HG03108 (cell line): ENCODE measurements around the gene CHIT1.

Source experiments
- ATAC-seq: cut with Tn5 transposase; IDR thresholded peaks from one replicate; pipeline ENCODE4 v1.9.1; 2021; ENCODE audit warnings: moderate library complexity; ENCODE audit not compliant: unreplicated experiment

CHIT1 gene

DNA sequence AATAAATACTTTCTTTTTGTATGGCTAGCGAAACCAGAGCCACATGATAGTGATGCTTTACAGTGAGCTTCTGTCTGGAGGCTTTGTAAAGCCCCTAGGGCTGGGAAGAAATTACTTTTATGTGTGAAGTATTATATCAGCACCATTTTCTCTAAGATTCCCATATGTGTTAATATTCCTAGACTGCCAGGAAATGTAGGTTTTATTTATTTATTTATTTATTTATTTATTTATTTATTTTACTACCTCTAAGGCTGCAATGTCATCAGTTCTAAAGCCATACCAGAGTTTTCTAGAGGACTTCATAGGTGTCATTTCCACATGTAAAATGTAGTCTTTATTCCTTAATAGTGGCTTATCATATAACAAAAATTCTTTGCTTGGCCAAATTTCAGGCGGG lies 38.5 kb downstream of the CHIT1 start:
- no peak for ATAC-seq

DNA sequence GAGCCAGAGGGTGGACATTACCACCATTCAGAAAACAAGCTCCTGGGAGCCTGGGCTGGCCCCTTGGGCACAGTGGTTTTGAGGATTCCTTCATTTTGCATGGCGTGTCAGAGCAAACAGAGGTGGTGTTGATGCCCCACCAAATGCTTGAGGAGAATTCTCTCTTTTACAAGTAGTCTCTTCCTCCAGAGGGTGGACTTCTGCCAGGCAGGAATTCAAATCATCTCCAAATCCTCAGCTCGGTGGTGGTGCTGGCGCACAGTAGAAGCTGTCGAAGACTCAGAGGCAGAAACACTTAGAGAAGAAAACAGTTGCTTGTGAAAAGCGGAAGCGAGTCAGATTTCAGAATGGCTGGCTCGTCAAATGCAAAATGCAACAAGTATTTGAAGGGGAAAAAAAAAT lies 39.5 kb downstream of the CHIT1 start:
- ATAC-seq: no peak

DNA sequence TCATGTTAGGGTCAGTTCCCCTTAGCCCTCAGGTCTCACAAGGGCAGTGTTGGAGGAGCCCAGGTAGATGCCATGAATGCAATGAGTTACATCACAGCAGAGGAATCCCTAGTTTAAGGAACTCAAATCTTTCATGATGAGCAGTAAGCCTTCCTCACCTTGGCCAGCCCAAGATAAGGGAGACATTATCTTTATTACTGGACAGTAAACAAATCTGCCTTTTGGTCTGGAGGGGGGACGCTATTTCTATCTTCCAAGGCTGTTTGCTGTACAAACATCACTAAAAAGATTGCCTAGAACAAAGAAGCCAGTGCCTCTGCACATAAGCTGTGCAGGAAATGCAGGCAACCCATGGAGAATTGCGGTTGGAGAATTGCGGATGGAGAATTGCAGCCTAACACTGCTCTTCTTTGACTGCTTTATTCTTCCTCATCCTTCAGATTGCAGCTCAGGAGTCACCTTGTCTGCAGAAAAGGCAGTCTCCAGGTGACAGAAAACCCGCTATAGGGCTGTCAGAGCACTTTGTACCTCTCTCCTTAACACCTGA lies 40.7 kb downstream of the CHIT1 start:
- ATAC-seq: no peak

DNA sequence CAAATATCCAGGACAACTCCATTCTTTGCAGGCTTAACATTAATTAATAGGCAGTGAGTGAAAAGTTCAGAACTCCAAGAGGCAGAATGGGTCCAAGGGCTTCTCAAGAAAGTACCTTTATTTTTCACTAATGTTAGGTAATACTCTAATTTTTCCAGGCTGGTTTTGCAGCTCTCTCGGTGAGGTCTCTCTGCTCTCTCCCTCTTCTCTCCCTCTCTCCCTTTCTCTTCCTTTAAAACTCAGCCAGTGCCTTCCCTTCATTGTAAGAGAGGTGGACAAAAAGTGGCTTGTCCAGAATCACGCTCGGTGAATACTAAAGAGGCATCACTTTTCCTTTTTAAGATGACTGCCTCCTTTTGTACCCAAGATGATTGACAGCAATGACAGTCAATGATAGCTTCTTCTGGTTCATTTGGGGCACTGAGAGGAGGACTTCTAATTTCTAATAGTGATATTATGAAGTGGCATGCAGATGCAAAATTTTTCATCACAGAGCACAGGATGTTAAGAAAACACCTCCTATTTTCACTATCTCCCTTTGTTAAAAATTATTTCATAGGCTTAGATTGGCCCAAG lies 41.7 kb downstream of the CHIT1 start:
- no peak for ATAC-seq

DNA sequence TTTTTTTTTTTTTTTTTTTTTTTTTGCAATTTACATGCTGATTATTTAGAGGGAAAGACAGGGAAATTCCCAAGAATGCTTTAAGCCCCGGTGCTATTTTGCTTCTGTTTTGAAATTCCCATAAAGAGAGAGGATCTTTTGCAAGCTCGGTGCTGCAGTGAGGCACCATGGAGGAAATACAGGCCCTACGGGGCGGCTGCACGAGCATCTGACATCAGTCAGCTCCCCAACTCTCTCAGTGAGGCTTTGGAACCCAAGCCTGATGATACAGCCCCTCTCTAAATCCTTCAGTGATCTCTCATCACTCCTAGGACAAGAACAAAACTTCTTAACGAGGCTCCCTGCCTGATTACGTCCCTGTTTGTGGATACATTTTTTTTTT lies 42.2 kb downstream of the CHIT1 start:
- ATAC-seq: no peak

DNA sequence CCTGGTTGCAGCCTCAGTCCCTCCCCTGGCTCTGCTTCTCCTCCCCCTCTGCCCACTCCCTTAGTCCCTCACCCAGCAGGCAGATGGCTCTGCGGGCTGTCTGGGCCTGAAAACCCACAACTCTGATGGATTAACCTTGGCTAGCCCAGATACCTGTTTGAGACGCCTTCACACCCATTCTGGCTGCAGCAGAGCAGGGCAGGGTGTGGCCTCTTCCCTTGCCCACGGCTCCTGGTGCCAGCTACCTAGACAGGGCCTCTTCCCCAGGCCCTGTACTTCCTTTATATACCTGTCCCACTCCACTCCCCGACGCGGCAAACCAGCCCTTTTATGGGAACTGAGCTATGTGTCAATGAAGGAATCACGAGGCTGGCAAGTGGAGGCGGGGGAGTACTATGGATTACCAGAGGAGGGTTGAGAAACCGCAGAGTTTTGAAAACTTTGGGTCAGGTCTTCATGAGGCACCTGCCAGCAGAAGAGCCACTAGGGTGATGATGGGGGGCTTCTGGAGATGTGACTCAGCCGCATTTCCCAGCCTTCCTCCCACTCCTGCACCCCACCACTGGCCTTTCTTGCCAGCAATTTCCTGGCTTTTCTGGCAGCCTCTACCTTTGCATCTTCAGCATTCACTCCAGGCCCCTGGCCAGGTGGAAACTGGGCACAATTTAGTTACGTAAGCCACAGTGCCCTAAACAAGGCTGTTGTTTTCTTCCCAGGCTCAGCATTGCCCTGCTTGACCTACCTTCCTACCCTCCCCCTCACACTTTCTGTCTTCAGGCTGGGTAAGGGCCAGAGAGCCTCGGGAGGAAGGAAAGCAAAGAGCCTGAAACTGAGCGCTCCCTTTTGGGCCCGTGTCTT lies 42.8 kb downstream of the CHIT1 start, which contains the start of gene CHI3L1:
Gene CHI3L1, minus strand, starts transcription at position 259 of the 858 bp plus-strand sequence. Its CDS starts 81 bp downstream, at position 178.
- no peak for ATAC-seq

DNA sequence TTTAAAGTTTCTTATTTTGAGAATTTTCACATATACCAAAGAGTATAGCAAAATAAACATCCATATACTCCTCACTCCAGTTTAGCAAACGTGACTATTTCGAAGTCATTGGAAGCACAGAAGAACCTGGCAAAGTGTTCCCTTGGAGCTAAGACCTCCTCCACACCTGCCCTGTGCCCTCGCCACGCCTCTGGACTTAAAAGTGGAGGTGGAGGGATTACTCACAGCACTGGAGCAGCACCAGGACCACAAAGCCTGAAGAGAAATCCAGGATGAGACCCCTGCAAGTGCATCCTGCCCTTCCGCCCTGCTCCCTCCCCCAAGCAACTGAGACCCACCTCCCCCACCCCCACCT lies 43.4 kb downstream of the CHIT1 start:
- ATAC-seq: no peak

DNA sequence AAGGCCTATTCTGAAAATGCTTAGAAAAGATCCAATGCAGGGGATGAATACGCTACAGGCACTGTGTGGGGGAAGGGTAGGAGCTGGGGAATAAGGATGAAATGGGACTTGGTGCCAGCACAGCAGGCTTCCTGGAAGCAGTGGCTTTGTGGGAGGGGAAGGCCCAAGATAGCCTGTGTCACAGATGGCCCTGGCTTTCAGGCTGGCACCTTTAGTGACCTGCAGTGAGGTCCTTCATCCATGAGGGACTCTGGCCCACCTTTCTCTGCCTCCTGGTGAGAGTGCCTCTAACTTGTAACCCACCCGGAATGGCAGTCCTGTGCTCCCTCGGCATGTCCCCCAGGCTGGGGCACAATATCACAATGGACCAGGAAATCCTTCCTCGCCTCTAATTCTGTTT lies 43.9 kb downstream of the CHIT1 start:
- no peak for ATAC-seq

DNA sequence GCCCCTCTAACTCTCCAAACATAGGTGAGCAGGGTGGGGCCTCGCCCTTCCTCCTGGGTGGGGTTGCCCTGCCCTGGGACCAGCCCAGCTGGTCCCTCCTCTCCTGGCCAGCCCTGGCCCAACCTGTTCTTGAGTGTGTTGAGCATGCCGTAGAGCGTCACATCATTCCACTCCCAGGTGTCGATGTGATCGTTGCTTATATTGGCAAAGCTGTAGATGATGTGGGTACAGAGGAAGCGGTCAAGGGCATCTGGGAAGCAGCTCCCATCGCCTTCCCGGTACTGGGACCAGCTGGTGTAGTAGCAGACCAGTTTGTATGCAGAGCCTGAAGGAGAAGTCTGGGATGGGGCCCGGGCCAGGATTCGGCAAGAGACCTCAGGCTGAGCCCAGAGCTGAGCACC lies 44.4 kb downstream of the CHIT1 start:
- no peak for ATAC-seq

DNA sequence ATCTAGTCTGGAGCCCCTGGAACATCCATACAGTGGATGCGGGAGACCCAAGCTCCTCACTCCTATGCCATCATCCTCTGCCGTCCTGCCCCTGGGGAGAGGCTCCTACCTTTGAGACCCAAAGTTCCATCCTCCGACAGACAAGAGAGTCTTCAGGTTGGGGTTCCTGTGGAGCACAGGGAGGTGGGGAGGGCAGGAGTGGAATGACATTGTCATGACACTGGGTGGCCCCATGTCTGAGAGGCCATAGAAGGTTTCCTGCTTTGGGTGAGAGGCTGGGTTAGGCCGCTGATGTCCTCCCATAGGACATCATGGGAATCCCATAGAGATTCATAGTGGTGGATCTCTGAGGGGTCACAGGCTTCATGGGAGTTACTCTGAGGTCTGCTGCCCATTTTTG lies 45.0 kb downstream of the CHIT1 start:
- no peak for ATAC-seq

DNA sequence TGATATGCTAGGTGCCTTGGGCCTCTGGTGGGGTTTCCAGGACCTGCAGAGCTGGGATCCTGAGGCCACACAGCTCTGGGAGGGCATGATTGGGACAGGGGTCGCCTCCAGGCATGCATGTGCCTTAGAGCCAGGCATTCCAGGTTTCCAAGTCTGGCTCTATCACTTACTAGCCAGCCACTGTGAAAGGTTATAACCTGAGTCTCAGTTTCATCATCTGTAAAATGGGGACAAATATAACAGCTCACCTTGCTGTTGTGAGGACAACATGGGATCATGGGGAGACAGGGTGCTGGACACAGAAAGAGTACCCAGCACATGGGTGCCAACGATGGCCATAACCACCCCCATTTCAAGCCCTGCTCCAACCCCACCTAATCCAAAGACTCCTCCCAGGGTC lies 45.6 kb downstream of the CHIT1 start:
- ATAC-seq: no peak

DNA sequence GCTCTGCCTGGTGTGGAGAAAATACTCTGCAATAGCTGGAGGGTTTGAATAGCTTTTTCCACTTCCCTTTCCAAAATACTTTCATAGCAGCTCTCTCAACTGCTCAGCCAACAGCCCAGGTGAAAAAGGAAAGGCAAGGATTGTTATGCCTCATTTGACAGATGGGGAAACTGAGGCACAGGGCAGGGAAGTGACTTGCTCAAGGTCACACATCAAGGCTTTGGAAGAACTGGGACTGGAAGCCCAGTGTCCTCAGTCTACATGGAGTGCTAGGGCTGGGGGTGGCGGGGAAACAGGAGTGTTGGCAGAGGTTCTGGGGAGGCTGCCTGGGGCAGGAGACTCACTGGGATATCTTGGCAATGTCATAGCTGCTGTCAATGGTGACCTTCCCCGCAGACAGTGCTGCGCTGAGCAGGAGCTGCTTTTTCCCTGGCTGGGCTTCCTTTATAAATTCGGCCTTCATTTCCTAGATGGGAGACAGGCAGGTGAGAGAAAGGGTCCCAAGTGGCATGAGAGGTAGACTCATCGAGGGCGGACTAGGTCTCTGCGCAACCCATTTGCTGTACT lies 47.0 kb downstream of the CHIT1 start:
- ATAC-seq: no peak

DNA sequence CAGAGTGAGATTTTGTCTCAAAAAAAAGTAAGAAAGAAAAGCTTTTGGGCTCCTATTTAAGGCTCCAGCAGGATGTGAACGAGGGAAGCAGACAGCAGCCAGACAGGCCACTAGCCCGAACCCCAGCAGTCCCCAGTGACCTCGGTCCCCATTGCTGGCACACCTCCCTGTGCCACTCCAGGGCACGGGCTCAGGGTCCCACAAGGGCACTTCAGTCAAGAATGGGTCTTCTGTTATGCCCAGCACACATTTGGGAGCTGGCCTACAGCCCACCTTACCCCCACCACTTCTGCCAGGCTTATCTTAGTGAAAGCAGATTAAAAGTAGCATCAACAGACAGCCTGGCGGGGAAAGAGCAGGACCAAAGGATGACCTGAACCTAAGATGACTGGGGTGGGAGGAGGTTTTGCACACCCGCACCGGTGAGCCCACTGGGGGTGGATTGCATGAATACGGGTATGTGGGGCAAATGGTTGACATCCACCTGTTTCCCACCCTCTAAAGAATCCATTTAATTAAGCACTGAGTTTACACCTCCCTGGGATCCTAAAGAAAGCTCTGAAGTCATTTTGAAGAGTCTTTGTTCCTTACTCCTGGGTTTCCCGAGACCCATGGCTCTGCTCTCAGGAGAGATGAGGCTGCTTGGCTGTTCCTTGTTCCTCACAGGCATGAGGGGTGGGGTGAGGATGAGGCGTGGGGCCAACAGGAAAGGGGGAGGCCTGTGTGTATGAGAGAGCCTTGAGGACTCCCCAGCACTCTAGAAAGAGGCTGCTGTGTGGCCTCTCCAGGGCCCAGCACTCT lies 47.7 kb downstream of the CHIT1 start:
- ATAC-seq: no peak

DNA sequence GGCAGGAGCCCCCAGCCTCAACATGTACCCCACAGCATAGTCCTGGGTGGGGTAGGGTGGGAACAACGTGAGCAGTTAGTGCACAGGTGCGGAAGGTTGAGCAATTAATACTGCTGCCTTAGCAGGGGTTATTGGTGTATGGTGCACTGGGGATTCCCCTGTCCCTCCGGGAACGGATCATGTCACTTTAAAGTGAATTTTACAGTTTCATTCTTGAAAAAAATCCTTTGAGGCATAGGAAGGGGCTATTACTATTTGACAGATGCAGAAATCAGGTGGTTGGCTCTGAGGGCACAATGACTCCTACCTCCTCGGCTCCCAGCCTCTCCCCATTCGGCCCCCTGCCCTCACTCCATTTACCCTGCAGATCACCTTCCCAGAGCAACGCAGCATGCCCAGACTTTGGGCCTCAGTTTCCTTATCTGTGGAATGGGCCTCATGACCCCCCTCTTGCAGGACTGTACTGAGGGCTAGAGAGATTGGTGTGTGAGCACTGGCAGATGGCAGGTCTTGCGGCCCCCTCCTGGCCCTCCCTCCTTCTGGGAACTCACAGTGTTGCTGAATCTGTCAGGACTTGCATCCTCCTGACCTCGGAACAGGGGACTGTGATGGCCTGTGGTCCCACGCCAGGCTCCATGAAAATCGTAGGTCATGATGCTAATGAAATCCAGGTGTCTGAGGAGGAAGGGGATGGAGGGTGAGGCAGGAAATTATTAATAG lies 48.7 kb downstream of the CHIT1 start:
- ATAC-seq: no peak

DNA sequence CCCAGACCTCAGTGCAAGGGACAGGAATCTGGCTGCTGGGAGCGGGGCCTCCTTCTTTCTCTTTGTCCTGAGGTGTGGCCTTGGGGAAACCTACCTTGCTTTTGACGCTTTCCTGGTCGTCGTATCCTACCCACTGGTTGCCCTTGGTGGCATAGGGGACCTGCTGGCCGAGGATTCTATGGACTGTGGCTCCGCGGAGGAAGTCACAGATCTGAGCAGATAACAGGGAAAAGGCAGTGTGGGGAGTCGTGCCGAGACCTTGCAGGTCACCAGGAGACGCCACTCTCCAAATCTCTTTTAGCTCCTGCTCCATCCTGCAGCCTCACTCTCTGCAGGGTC lies 49.8 kb downstream of the CHIT1 start:
- ATAC-seq: no peak

DNA sequence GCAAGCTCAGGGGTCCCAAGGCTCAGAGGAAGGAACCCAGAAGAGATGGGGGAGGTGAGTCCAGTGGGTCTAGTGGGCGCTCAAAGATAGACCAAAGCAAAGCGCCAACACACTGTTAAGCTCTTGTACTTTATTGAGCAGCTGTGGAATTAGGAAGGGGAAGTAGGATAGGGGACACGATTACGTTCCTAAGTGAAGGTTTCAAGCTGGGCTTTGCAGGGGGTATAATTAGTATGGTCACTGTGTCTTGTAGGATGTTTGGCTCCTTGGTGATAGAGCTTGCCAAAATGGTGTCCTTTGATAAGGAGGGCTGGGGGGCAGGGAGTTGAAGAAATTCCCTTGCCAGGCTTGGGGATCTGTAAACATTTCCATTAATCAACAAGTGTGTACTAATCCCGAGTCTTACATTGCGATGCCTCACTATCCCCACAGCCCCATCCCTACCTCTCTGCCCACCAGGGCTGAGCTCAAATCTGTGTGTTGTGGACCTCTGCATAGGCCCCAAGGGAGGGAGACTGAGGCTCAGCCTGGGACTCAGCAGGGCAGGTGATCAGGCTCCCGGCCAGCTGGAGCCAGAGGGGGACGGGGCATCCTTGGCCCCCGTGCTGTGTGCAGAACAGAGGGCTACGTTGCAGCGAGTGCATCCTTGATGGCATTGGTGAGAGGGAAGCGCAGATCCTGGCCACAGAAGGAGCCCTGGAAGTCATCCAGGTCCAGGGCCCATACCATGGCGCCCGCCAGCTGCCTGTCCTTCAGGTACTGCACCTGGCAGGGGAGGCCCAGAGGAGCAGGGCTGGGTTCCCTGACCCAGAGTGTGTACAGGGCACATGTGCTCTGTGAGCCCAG lies 50.4 kb downstream of the CHIT1 start:
- no peak for ATAC-seq

DNA sequence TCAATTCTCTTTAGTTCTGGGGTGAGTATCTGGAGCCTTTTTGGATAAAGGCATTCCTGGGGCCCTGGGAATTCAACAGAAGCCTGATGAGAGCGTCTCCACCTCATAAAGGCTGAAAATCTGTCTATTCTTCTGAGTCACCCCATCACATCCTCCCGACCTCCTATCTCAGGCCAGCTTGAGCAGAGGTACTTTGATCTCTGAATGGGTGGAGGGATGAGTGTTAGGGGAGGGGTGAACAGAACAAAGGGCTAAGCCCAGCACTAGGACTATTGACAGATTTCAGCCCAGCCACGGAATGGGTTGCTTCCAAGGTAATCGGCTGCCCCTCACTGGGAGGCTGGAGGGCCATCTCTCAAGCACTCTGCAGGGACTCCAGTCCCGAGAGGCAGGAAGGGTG lies 51.4 kb downstream of the CHIT1 start:
- no peak for ATAC-seq

DNA sequence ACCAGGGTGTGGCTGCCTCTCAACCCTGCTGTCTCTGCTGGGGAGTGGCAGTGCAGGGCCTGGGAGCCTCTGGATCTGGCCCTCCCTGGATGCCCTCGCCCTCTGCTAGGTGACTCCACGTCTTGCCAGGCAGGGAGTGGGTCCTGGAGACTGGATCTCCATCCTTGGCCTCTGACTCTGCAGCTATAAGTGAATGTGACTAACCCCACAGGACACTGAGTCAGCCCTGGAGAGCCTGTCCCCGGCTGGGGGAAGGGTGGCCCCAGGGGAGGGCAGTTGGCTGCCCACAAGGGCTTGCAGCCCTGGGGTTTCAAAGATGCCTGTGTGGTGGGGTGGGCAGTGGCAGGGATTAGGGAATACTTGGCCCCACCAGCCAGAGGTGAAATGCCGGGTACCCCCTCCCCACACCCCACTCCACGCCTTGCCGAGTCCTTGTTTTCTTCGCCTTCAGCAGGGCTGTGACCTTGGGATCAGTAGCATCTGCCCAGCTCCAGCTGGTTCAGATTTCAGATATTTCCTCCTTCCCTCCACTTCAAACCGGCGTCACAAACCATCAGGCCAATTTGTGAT lies 51.9 kb downstream of the CHIT1 start:
- no peak for ATAC-seq

DNA sequence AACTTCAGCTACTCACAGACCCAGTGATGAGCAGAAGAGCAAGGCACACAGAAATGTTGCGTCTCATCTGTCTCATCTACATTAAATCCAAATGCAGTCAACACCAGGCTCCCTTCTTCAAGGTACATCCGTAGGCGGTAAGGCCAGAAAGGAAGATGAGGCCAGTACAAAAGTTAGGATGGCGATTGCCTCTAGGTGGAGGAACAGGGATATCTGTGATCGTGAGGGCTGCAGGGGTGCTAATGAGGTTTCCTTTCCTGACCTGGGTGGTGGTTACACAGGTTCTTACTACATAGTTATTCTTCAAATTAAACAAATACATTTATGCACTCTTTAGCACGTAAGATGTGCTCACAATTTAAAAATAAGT lies 52.5 kb downstream of the CHIT1 start:
- no peak for ATAC-seq
